Measurements from ENCODE around the gene PPOX.

The PPOX gene

GRCh38 chr1:161195171-161195570, 28.9 kb downstream of the PPOX start:
- H3K4me3 Mint-ChIP-seq: no peak overlapping the region
- H3K9me3 Mint-ChIP-seq: no peaks in the 10 kb centered on the region
- no peaks in the 10 kb centered on the region for H3K27me3 Mint-ChIP-seq
- no peaks in the 10 kb centered on the region for H3K36me3 Mint-ChIP-seq (ENCODE audit: low read depth)
- peak overlapping the region; percentile 37 for H3K27ac Mint-ChIP-seq
- H3K4me1 Mint-ChIP-seq (ENCODE audit: low read depth): peaks cover 30% of the 10 kb centered on the region

- H3K4me3 Mint-ChIP-seq: no peak overlapping the region
- no peaks in the 10 kb centered on the region for H3K36me3 Mint-ChIP-seq (ENCODE audit: low read depth)
- peaks cover 39% of the 10 kb centered on the region for H3K4me1 Mint-ChIP-seq (ENCODE audit: low read depth)
- H3K9me3 Mint-ChIP-seq: no peaks in the 10 kb centered on the region
- H3K27ac Mint-ChIP-seq: no peak overlapping the region
- no peaks in the 10 kb centered on the region for H3K27me3 Mint-ChIP-seq
Observed at GRCh38 chr1:161196111-161196510, 29.9 kb downstream of the PPOX start.

DNA sequence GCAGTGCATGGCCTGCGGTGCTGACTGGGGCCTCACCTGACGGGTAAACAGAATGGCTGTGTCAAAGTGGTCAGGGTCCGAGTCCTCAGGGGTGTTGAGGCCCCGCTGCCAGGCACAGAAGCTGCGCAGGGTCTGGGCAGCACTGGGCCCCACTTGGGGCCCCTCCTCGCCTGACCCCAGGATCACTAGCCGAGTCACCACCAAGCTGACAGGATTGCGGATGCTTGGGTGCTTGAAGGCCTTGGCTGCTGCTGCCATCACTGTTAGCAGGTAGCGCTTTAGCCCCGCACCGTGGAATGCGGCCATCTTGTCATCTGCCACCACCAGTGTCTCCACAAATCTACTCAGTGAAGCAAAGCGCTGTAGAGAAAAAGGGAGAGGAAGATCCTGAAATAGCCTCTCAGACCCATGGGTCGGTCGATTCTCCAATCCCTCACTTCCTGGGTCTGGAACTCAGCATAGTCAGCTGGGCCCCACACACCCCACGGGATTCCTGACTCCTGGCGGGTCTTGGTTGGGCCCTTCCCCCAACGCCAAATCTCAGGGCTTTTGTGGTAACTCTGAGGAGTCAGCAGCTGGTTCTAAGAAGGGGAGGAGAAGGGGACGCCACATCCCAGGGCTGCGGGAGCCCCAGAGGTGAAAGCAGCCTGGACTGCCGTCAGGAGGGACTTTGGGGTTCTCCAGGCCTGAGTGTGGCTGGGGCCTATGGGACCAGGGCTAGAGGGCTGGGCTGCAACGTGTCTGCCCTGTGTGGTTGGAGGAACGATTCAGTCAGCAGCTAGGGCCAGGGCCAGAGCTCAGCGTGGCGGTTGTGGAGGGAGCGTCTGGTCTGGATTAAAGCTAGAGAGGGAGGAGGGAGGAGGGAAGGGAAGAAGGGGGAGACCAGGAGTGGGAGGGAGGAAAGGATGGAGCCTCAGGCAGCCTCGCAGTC, 30.6 kb downstream of the PPOX start:
- Mint-ChIP-seq H3K9me3 (no peaks in the 10 kb centered on the region), H3K27ac (no peak overlapping the region), H3K4me1 (ENCODE audit: low read depth) (peaks cover 45% of the 10 kb centered on the region)

DNA sequence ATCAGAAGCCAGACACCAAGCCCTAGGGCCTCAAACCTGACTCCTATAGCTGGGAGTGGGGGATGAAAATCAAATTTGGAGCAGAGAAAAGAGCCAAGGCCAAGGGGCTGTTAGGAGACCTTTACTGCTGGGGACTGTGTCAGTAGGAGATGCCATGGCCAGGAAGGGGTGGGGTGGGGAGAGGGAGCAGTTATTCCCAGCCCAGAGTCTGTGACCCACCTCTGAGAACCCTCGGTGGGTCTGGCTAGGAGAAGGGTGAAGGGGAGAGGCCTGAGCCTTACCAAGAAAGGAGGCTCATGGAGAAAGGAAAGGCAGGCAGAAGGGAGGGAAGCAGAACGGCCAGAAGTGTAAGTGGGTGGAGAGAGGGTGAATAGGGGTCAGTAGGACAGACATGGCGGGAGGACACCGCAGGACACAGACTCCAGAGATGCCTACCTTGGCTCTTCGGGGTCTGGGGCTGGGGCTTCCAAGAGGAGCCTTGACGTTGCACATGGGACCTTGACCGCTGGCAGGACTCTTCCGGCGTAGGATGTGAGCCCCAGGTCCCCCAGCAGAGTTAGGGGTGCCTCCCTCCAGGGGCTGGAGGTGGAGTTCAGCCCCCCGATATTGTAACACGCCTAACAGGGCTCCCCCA, 31.5 kb downstream of the PPOX start:
- Mint-ChIP-seq H3K4me3 (no peak overlapping the region), H3K4me1 (ENCODE audit: low read depth) (peaks cover 41% of the 10 kb centered on the region), H3K9me3 (no peaks in the 10 kb centered on the region), H3K36me3 (ENCODE audit: low read depth) (no peaks in the 10 kb centered on the region), H3K27ac (peak overlapping the region; percentile 52), H3K27me3 (no peaks in the 10 kb centered on the region)

More for the DNA sequence above, 30.6 kb downstream of the PPOX start:
- H3K4me3 Mint-ChIP-seq: no peak overlapping the region
- no peaks in the 10 kb centered on the region for H3K36me3 Mint-ChIP-seq (ENCODE audit: low read depth)
- no peaks in the 10 kb centered on the region for H3K27me3 Mint-ChIP-seq

GRCh38 chr1:161198194-161198896, 32.1 kb downstream of the PPOX start:
- H3K4me1 Mint-ChIP-seq (ENCODE audit: low read depth): peaks cover 45% of the 10 kb centered on the region
- H3K27ac Mint-ChIP-seq: no peak overlapping the region
- H3K4me3 Mint-ChIP-seq: no peak overlapping the region
- no peaks in the 10 kb centered on the region for H3K27me3 Mint-ChIP-seq
- peaks cover 1% of the 10 kb centered on the region for H3K36me3 Mint-ChIP-seq (ENCODE audit: low read depth)
- H3K9me3 Mint-ChIP-seq: no peaks in the 10 kb centered on the region

DNA sequence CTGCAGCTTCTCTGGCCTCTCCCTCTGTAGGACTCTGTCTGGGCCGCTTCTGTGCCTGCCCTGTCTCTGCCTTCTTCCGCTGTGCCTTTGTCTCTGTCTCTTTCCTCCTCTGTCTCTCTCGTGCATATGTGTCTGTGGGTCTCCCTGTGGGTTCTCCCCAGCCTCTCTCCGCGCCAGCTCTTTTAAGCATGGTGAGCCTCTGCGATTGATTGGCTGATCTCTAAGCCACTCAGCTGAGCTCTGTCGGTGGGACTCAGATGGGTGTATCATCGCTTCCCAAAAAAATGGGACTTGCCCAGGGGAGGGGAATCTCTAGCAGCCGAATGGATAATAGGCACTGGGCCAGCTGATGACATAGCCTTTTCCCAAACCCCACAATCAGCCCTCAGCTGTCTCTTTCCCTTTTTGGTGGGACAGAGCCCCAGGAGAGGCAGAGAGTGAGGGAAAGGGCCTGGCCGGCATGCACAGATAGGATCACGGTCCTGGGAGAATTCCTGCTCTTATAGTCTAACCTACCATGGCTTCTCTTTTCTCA, 32.7 kb downstream of the PPOX start, which contains the start of gene ADAMTS4:
TSS of gene ADAMTS4 (minus strand) at position 158 of the 535 bp plus-strand sequence. CDS start 427 bp downstream, outside the sequence.
- no peaks in the 10 kb centered on the region for H3K27me3 Mint-ChIP-seq
- peak within 1 kb of the TSS; percentile 92 for H3K27ac Mint-ChIP-seq
- H3K4me3 Mint-ChIP-seq: peak within 1 kb of the TSS; percentile 43
- peaks cover 51% of the 10 kb centered on the region for H3K4me1 Mint-ChIP-seq (ENCODE audit: low read depth)
- no peaks in the 10 kb centered on the region for H3K9me3 Mint-ChIP-seq
- H3K36me3 Mint-ChIP-seq (ENCODE audit: low read depth): peaks cover 7% of the 10 kb centered on the region

- Mint-ChIP-seq H3K4me3 (peak overlapping the region; percentile 43), H3K27ac (peak overlapping the region; percentile 92), H3K9me3 (no peaks in the 10 kb centered on the region), H3K36me3 (ENCODE audit: low read depth) (peaks cover 14% of the 10 kb centered on the region), H3K4me1 (ENCODE audit: low read depth) (peaks cover 55% of the 10 kb centered on the region), H3K27me3 (no peaks in the 10 kb centered on the region)
Observed at GRCh38 chr1:161199506-161200139, 33.4 kb downstream of the PPOX start.

DNA sequence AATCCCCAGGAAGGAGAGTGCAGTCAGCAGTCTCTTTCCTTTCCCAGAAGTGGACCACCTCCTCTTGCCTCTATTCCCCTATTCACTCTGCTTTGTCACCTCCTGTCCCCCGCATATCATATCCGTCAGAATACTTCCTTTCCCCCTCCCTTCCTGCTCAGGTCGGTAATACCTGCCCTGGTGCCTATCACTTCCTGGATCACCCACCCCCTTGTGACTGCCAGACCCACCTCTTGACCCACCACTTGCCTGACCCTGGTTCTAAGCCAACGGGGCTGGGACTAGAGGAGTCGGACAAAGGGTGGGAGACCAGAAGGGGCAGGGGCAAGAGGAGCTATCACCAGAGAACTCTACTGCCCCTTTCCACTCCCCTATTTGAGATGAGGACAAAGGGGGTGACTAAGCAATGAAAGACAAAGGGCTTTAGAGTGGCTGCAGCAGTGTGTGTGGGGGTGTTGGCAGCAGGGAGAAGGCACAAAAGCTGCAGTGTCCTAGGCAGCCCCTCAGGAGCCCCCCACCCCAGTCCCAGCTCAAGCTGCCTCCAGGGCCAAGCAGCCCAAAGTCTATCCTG, 34.3 kb downstream of the PPOX start:
- H3K4me3 Mint-ChIP-seq: peak overlapping the region; percentile 43
- H3K36me3 Mint-ChIP-seq (ENCODE audit: low read depth): peaks cover 20% of the 10 kb centered on the region
- H3K27ac Mint-ChIP-seq: peak overlapping the region; percentile 92
- H3K4me1 Mint-ChIP-seq (ENCODE audit: low read depth): peaks cover 55% of the 10 kb centered on the region
- no peaks in the 10 kb centered on the region for H3K27me3 Mint-ChIP-seq
- no peaks in the 10 kb centered on the region for H3K9me3 Mint-ChIP-seq

- no peaks in the 10 kb centered on the region for H3K9me3 Mint-ChIP-seq
- H3K4me3 Mint-ChIP-seq: peak overlapping the region; percentile 90
- H3K4me1 Mint-ChIP-seq (ENCODE audit: low read depth): peaks cover 61% of the 10 kb centered on the region
- H3K27ac Mint-ChIP-seq: peak overlapping the region; percentile 92
- peaks cover 27% of the 10 kb centered on the region for H3K36me3 Mint-ChIP-seq (ENCODE audit: low read depth)
- H3K27me3 Mint-ChIP-seq: no peaks in the 10 kb centered on the region
Observed at GRCh38 chr1:161200992-161201835, 35.0 kb downstream of the PPOX start.

GRCh38 chr1:161201836-161202712, 35.8 kb downstream of the PPOX start, which contains the start of gene NDUFS2:
TSS of gene NDUFS2 (plus strand) at chr1:161202367. CDS start at chr1:161202386, 19 bp downstream.
- Mint-ChIP-seq H3K9me3 (no peaks in the 10 kb centered on the region), H3K4me1 (ENCODE audit: low read depth) (peaks cover 64% of the 10 kb centered on the region), H3K36me3 (ENCODE audit: low read depth) (peaks cover 34% of the 10 kb centered on the region), H3K27ac (peak within 1 kb of the TSS; percentile 92), H3K4me3 (peak within 1 kb of the TSS; percentile 90), H3K27me3 (no peaks in the 10 kb centered on the region)

- Mint-ChIP-seq H3K36me3 (ENCODE audit: low read depth) (peaks cover 57% of the 10 kb centered on the region), H3K4me3 (no peak overlapping the region), H3K27ac (no peak overlapping the region), H3K27me3 (no peaks in the 10 kb centered on the region), H3K9me3 (no peaks in the 10 kb centered on the region), H3K4me1 (ENCODE audit: low read depth) (peaks cover 51% of the 10 kb centered on the region)
Observed at GRCh38 chr1:161206411-161207140, 40.4 kb downstream of the PPOX start.

DNA sequence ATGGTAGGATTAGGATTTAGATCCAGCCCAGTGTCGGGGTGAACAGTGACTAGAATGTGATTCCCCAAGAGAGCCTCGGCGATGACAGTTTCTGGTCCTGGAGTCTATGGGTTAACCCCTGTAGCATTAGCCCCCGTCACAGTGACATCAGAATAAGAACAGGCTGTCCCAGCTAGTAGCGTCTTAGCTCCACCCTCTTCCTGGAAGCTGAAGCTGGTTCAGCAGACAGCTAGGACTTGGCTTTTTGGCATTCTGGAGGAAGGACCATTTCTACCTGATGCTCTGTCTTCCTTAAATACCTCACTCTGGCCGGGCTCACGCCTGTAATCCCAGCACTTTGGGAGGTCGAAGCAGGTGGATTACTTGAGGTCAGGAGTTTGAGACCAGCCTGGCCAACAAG, 40.9 kb downstream of the PPOX start:
- peaks cover 46% of the 10 kb centered on the region for H3K4me1 Mint-ChIP-seq (ENCODE audit: low read depth)
- no peak overlapping the region for H3K27ac Mint-ChIP-seq
- no peaks in the 10 kb centered on the region for H3K27me3 Mint-ChIP-seq
- H3K9me3 Mint-ChIP-seq: no peaks in the 10 kb centered on the region
- H3K36me3 Mint-ChIP-seq (ENCODE audit: low read depth): peaks cover 63% of the 10 kb centered on the region
- no peak overlapping the region for H3K4me3 Mint-ChIP-seq

Data from stimulated activated naive CD8-positive, alpha-beta T cell treated with anti-CD3 and anti-CD28 coated beads, Interleukin-15, Interleukin-2, amounts not matched to agents 100 ng/mL and 50 ng/mL, for 24 hours (primary cell).